NCI-H69 (cell line): ENCODE data around the gene MRPL44.
"Not testable (repeated sequence)": the region's sequence is repeated elsewhere in the genome, so short reads cannot be mapped to it uniquely, and the experiment has no call there.

Source experiments
- DNase-seq: peaks from one replicate; lab custom pipeline; 2025; lab: John Stamatoyannopoulos, UW

Gene MRPL44

DNA sequence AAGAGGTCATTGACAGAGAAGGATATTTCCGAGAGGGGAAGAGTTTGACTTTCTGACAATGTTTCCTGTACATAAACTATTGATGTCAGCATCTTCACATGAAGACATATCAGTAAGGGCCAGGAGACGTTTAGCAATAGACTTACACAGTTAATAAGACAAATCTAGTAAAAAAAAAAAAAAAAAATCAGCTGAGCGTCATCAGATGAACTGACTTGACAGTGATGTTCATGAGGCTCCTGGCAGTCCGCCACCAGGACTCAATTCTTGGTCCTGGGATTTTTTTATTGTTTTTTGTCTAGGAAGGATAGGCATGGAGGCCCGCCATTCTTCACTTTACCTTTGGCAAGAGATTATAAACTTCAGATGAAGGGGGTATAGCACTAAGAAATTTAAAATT is 14.5 kb downstream of the MRPL44 start:
- no peak for DNase-seq

- no peak for DNase-seq
These were observed 15.4 kb downstream of the MRPL44 start for GRCh38 chr2:223972656-223973102.

DNA sequence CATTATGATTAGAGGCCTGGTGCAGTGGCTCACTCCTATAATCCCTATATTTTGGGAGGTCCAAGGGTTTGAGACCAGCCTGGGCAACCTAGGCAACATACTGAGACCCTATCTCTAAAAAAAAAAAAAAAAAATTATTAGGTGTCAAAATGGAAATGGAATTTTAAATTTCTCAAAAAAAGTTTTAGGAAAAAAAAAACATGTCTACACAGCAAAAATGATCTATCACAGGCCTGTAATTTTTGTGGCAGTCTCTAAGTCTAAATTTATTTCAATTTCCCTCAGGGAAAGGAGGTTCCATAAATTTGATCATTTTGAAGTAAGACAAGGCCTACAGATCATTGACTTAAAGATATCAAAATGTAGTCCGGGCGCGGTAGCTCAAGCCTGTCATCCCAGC is 16.3 kb downstream of the MRPL44 start:
- no peak for DNase-seq

GRCh38 chr2:223976635-223977226 is 19.5 kb downstream of the MRPL44 start:
- DNase-seq, result no peak

GRCh38 chr2:223978451-223978850 is 21.2 kb downstream of the MRPL44 start:
- no peak for DNase-seq

DNA sequence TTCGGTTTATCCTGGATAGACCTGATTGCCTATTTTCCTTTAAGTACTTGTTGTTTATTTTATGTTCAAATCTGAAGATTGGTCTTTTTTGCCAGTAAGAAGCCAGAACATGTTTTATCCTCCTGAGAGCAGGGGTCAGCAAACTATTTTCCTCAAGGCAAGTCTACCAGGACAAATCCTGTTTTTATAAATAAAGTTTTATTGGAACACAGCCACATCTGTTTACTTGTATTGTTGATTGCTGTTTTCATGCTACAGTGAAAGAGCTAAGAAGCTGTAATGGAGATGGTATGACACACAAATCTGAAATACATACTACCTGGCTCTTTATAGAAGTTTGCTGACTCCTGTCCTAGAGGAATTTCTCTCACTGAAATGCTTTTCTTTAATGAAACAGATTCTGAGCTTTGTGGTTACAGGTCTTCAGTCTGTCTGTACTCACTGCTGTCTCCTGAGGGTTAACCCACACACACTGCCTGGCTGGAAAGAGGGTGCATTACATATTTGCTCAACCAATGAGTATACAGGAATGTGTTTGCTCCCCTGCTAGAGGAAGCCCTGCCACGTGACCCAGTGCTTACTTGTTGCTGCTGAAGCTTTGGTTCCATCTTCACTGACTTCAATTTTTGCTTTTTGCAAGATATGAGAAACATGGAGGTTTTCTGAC is 22.6 kb downstream of the MRPL44 start:
- no peak for DNase-seq

- no peak for DNase-seq
These were observed 23.1 kb downstream of the MRPL44 start for GRCh38 chr2:223980397-223980735.

DNA sequence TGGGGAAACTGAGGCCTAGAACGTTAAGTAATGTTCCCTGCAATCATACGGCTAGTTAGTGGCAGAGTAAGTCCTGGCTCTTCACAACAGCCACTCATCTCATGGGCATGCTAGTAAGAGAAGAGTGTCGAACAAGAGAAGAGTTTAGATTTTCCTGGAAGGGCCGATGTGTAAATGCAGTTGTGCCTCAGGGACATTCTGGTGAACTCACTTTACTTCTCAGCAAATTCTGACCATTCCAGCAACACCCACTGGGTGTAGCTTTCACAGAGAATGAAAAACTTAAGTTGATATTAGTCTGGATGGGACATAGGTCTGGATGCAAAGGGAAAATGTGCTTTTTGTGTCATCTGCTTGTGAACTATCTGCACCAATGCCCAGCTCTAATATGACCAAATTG is 23.5 kb downstream of the MRPL44 start:
- no peak for DNase-seq

DNA sequence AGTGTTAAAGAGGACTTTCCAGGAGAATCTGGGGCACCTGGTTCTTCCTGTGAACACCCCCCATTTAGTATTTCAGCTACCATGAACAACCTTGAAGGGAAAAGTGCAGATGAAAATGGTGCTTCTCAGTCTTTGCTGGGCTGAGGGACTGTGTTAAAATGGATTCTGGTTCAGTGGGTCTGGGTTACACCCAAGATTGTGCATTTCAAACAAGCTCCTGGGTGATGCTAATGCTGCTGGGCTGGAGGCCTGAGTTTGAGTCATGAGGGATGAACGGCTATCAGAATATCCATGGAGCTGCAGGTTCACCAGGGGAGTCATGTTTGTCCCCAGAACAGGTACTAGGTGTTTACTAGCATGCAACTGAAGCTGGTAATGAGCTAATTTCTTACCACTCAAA is 24.0 kb downstream of the MRPL44 start:
- no peak for DNase-seq

GRCh38 chr2:223989206-223989855 is 32.1 kb downstream of the MRPL44 start:
- no peak for DNase-seq

DNA sequence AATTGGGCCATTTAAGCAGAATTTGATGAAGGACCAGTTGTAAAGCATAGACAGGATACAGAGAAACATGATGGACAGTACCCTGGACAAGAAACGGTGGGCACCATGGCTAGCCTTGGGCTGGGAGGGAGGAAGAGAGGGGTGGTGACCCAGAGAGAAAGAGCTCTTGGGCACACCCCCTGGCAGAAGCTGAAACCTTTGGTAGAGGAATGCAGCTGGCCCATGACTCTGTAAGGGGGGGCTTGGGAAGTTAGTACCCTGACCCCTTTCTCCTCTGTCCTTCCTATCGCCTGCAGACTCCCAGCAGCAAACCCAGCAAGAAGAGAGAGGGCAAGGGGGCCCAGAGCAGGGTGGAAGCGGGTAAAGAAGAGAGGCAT is 32.6 kb downstream of the MRPL44 start:
- DNase-seq, result no peak

GRCh38 chr2:223991611-223992010 is 34.3 kb downstream of the MRPL44 start:
- no peak for DNase-seq

- peak; percentile 71 for DNase-seq
These were observed 36.5 kb downstream of the MRPL44 start for GRCh38 chr2:223993634-223994232.

DNA sequence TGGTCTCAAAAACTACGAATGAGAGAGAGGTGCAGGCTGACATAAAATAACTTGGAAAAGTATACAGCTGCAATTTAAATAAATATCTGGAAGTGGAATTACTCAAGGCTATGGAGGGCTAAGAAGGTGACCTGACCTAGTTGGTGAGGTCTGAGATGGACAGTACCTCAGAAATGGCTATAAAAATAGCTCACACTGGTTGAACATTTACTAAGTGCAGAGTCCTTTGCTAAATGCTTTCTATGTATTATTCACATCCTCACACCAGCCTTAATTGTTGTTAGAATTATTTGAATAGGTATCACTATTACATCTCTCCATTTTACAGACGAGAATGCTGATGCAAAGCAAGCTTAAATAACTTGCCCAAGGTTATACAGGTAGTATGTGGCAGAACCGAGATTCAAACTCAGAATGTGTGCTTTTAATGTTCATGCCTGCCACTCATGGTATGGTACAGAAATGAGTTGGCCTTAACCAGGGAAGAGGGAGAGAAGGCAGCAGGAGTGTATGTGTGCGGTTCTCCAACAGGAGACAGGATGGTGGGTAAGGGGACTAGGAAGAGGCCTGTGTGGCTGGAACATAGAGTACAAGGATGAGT is 37.4 kb downstream of the MRPL44 start:
- no peak for DNase-seq

DNA sequence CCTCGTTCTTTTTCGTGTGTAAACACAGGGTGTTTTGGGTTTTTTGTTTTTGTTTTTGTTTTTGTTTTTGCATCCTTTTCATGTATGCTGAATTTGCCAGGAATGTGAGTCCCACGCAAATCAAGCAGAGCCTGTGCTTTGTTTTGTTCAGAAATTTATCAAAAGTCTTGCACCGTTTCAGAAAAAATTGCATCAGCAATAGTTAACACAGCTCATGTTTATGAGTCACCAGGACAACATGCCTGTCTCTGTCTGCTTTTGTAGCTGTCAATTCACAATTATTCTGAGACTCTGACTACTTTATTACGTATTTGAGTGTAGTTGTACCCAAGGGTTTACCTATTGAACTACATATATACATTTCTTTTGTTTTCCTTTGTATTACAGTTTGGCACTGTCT is 38.3 kb downstream of the MRPL44 start:
- DNase-seq, result peak; percentile 15

GRCh38 chr2:223996391-223996790 is 39.1 kb downstream of the MRPL44 start:
- no peak for DNase-seq

- no peak for DNase-seq
These were observed 40.7 kb downstream of the MRPL44 start for GRCh38 chr2:223997938-223998337.

DNA sequence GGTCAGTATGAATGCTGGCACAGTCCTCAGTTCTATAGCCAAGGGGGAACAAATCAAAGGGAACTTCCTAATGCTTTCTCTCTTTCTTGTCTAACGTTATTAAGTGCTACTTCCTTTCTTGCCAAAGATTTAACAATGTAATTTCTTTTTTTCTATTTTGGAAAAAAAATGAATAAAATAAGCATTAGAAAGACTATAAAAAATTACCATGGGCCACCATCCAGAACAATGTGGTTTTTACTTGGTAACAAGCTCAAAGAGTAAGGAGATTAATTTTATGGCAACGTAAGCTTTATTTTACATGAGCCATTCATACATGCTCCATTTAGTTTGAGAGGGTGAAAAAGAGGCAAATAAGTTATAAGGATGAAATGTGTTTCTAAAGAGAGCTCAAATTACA is 41.7 kb downstream of the MRPL44 start:
- no peak for DNase-seq

GRCh38 chr2:223999862-224000261 is 42.6 kb downstream of the MRPL44 start:
- DNase-seq, result no peak

GRCh38 chr2:224000662-224001061 is 43.4 kb downstream of the MRPL44 start:
- DNase-seq, result not testable (repeated sequence)

GRCh38 chr2:224004105-224004695 is 46.9 kb downstream of the MRPL44 start:
- peak; percentile 10 for DNase-seq

GRCh38 chr2:224008702-224009261 is 51.5 kb downstream of the MRPL44 start:
- DNase-seq, result no peak
